Middle frontal gyrus (tissue), 1 donor: ENCODE data around the gene E2F4.

Experiments used
- DNase-seq: peaks from one replicate; pipeline ENCODE4 v3.0.0-alpha.2; 2015; ENCODE audit warnings: low spot score; ENCODE audit errors: extremely low spot score

Gene E2F4

GRCh38 chr16:67230809-67231660 is 39.1 kb downstream of the E2F4 start:
- no peak for DNase-seq

GRCh38 chr16:67233596-67233995 is 41.6 kb downstream of the E2F4 start:
- no peak for DNase-seq

- no peak for DNase-seq
These were observed 42.2 kb downstream of the E2F4 start for GRCh38 chr16:67234180-67234597.

- no peak for DNase-seq
These were observed 44.0 kb downstream of the E2F4 start for GRCh38 chr16:67235816-67236562.

GRCh38 chr16:67236563-67237395 is 44.8 kb downstream of the E2F4 start:
- no peak for DNase-seq

GRCh38 chr16:67237396-67238277 is 45.7 kb downstream of the E2F4 start:
- no peak for DNase-seq

- DNase-seq, result no peak
These were observed 46.3 kb downstream of the E2F4 start for GRCh38 chr16:67238278-67238575.

- no peak for DNase-seq
These were observed 47.0 kb downstream of the E2F4 start for GRCh38 chr16:67238806-67239470.

GRCh38 chr16:67240506-67240905 is 48.6 kb downstream of the E2F4 start:
- DNase-seq, result no peak

GRCh38 chr16:67241008-67241900 is 49.3 kb downstream of the E2F4 start:
- DNase-seq, result no peak

GRCh38 chr16:67242138-67242730 is 50.3 kb downstream of the E2F4 start:
- no peak for DNase-seq

- DNase-seq, result no peak
These were observed 51.5 kb downstream of the E2F4 start for GRCh38 chr16:67243481-67243880.

- DNase-seq, result no peak
These were observed 52.6 kb downstream of the E2F4 start for GRCh38 chr16:67244387-67245185.

- DNase-seq, result no peak
These were observed 53.2 kb downstream of the E2F4 start for GRCh38 chr16:67245186-67245585.

- DNase-seq, result no peak
These were observed 53.7 kb downstream of the E2F4 start for GRCh38 chr16:67245674-67246080.

- no peak for DNase-seq
These were observed 54.3 kb downstream of the E2F4 start for GRCh38 chr16:67246081-67246755.

GRCh38 chr16:67246756-67247191 is 54.8 kb downstream of the E2F4 start:
- no peak for DNase-seq
